Sigmoid colon (tissue), 7 donors: ENCODE data around the gene ADSS1. TPM values are rescaled to one million over a fixed set of nuclear protein-coding genes. Genes with fewer than 3 reads are reported as not detected.

Experiments
- DNase-seq: peaks from one replicate; pipeline ENCODE4 v3.0.0-alpha.2; 2019
- H3K27ac ChIP-seq, 4 donors: fragments of 200-600 bp; sonication (generic); one replicate each; pipeline ENCODE4 v1.5.1; 2016 to 2019; ENCODE audit warnings: mild to moderate bottlenecking in 1 of 4
- H3K27me3 ChIP-seq, 3 donors: fragments of 200-600 bp; sonication (generic); one replicate each; pipeline ENCODE4 v1.5.1; 2019; ENCODE audit warnings: mild to moderate bottlenecking in 1 of 3
- H3K36me3 ChIP-seq, 4 donors: fragments of 200-600 bp; sonication (generic); one replicate each; pipeline ENCODE4 v1.5.1; 2016 to 2019
- H3K4me1 ChIP-seq, 4 donors: fragments of 200-600 bp; sonication (generic); one replicate each; pipeline ENCODE4 v1.5.1; 2017 to 2019
- H3K4me3 ChIP-seq, 4 donors: fragments of 200-600 bp; sonication (generic); one replicate each; pipeline ENCODE4 v1.5.1; 2017 to 2019; ENCODE audit warnings: mild to moderate bottlenecking in 2 of 4, moderate library complexity in 1 of 4
- H3K9me3 ChIP-seq, 4 donors: fragments of 200-600 bp in 3 of 4; sonication (generic) in 3 of 4; one replicate each; pipeline versions ENCODE4 v1.5.1 to v1.6.1; 2013 to 2019
- EP300 ChIP-seq, 4 donors: sonication (generic); formaldehyde crosslinking; IDR thresholded peaks; one replicate each; pipeline ENCODE4 v1.6.1; 2017; ENCODE audit warnings: antibody characterized with exemption in 4 of 4
- POLR2A ChIP-seq, 2 donors: fragments of 450-650 bp; IDR thresholded peaks; one replicate each; pipeline ENCODE4 v1.6.1; 2016; ENCODE audit warnings: antibody characterized with exemption in 2 of 2, mild to moderate bottlenecking in 2 of 2, moderate library complexity in 2 of 2
- POLR2AphosphoS5 ChIP-seq, 4 donors: sonication (generic); formaldehyde crosslinking; IDR thresholded peaks; one replicate each; pipeline ENCODE4 v1.6.1; 2017; ENCODE audit warnings: antibody characterized with exemption in 4 of 4
- WGBS, 2 donors: extraction: QIAGEN DNeasy Blood & Tissue Kit; methylation state at CpG; one replicate each; pipeline ENCODE4 v1.1.7; 2013; 5-methylcytosine and 5-hydroxymethylcytosine counted together
- intact Hi-C: fragments of 100-400 bp; cut with DNase I; formaldehyde crosslinking; loops from one replicate; pipeline ENCODE4 v1.15.1; 2023
- polyA plus RNA-seq, 3 donors: library from polyadenylated mRNA; stranded (reverse); fragments of 200-250 nt; gene quantifications; one replicate each; pipeline ENCODE4 v1.2.3, GENCODE V29; 2013
- total RNA-seq, 4 donors: library from RNA; depleted of rRNA; stranded (reverse); fragments of >200 nt; gene quantifications; one replicate each; pipeline ENCODE4 v1.1.0, GENCODE V29; 2016
- TF ChIP-seq, protein P1 (sequence below), 4 experiments: fragments of 450-650 bp in 3 of 4; fragments of 200-600 bp in 1 of 4; IDR thresholded peaks; one replicate each; pipeline ENCODE4 v1.5.1; 2016 to 2019; ENCODE audit warnings: antibody characterized with exemption in 4 of 4, mild to moderate bottlenecking in 3 of 4, moderate library complexity in 2 of 4
- donor health status: healthy with polysubstance abuse.
- donor health status: Bipolar disorder and iron deficiency.
- donor health status: healthy.

The ADSS1 gene
- total and polyA plus RNA-seq, 7 donors: 2.0 to 10.2 (median 5.3) TPM

GRCh38 chr14:104782086-104782807, 58.2 kb downstream of the ADSS1 start:
- Histone ChIP-seq H3K4me1 (peaks cover 0 to 34% (median 29%) of the 10 kb centered on the region in 4 donors), H3K4me3 (no peak overlapping the region), H3K27ac (no peak overlapping the region), H3K9me3 (no peaks in the 10 kb centered on the region), H3K27me3 (no peaks in the 10 kb centered on the region), H3K36me3 (peaks cover 0 to 39% (median 12%) of the 10 kb centered on the region in 4 donors)
- TF ChIP-seq POLR2AphosphoS5 (IDR thresholded peaks at IDR 0.05) (no peak), EP300 (IDR thresholded peaks at IDR 0.05) (no peak), POLR2A (IDR thresholded peaks at IDR 0.05) (no peak)
- TF ChIP-seq, protein P1, sequence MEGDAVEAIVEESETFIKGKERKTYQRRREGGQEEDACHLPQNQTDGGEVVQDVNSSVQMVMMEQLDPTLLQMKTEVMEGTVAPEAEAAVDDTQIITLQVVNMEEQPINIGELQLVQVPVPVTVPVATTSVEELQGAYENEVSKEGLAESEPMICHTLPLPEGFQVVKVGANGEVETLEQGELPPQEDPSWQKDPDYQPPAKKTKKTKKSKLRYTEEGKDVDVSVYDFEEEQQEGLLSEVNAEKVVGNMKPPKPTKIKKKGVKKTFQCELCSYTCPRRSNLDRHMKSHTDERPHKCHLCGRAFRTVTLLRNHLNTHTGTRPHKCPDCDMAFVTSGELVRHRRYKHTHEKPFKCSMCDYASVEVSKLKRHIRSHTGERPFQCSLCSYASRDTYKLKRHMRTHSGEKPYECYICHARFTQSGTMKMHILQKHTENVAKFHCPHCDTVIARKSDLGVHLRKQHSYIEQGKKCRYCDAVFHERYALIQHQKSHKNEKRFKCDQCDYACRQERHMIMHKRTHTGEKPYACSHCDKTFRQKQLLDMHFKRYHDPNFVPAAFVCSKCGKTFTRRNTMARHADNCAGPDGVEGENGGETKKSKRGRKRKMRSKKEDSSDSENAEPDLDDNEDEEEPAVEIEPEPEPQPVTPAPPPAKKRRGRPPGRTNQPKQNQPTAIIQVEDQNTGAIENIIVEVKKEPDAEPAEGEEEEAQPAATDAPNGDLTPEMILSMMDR (IDR thresholded peaks at IDR 0.05): no peak
- WGBS, 2 donors: 91 to 92% methylated on average over 28 of the region's 28 CpGs
- DNase-seq: no peak
- intact Hi-C loops: no loop called here

DNA sequence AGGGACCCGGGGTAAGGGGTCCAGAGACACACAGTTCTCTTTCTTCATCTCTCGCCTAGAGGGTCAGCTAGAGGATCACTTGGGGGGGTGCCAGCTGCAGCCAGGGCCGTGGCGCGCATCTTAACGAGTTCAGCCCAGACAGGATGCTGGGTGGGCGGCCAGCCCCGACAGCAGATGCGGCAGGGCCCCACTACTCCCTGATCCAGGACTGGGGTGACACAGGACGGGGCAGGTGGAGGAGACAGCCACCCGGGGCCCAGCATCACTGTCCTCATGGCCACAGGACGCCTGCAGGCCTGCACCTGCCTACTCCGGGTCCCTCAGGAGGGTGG, 58.7 kb downstream of the ADSS1 start:
- TF ChIP-seq POLR2AphosphoS5 (IDR thresholded peaks at IDR 0.05): no peak
- no peaks in the 10 kb centered on the region for H3K27me3 ChIP-seq
- H3K9me3 ChIP-seq: no peaks in the 10 kb centered on the region
- H3K4me1 ChIP-seq: peaks cover 0 to 40% (median 34%) of the 10 kb centered on the region in 4 donors
- H3K27ac ChIP-seq: no peak overlapping the region
- intact Hi-C loops: no loop called here
- H3K4me3 ChIP-seq: no peak overlapping the region
- 84 to 88% methylated on average over 13 of the region's 13 CpGs for WGBS, 2 donors
- no peak for DNase-seq
- peaks cover 0 to 45% (median 10%) of the 10 kb centered on the region in 4 donors for H3K36me3 ChIP-seq

GRCh38 chr14:104783484-104784217, 59.6 kb downstream of the ADSS1 start:
- H3K9me3 ChIP-seq: no peaks in the 10 kb centered on the region
- no peak overlapping the region for H3K27ac ChIP-seq
- H3K4me3 ChIP-seq: no peak overlapping the region
- peaks cover 0 to 48% (median 39%) of the 10 kb centered on the region in 4 donors for H3K4me1 ChIP-seq
- 90 to 93% methylated on average over 16 of the region's 16 CpGs for WGBS, 2 donors
- intact Hi-C loops: no loop called here
- peaks cover 0 to 49% (median 10%) of the 10 kb centered on the region in 4 donors for H3K36me3 ChIP-seq
- no peaks in the 10 kb centered on the region for H3K27me3 ChIP-seq
- TF ChIP-seq EP300 (IDR thresholded peaks at IDR 0.05) (no peak), POLR2A (IDR thresholded peaks at IDR 0.05) (no peak), POLR2AphosphoS5 (IDR thresholded peaks at IDR 0.05) (no peak)
- DNase-seq: no peak

DNA sequence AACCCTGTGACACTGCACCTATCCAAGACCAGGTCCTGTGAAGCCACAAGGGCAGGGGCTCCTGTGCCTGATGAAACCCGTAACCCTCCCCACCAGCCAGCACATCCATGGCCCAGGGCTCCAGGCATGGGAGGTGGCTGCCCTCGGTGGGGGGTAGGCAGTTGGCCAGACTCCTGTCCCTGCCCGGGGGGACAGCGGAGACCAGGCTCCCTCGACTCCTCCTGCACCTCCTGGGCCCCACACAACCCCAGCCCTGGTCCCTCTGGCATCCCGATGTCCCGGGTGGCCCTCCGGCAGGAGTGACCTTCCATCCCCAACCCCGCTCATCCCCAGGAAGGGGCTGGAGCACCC, 60.2 kb downstream of the ADSS1 start:
- TF ChIP-seq, protein P1 (IDR thresholded peaks at IDR 0.05): no peak
- TF ChIP-seq POLR2A (IDR thresholded peaks at IDR 0.05): no peak
- Histone ChIP-seq H3K9me3 (no peaks in the 10 kb centered on the region), H3K27me3 (no peaks in the 10 kb centered on the region), H3K27ac (peak overlapping the region in 1 of 4 donors; percentile 34), H3K36me3 (peaks cover 0 to 47% (median 8%) of the 10 kb centered on the region in 4 donors), H3K4me1 (peaks cover 0 to 51% (median 44%) of the 10 kb centered on the region in 4 donors), H3K4me3 (no peak overlapping the region)
- intact Hi-C loops: no loop called here
- 92 to 96% methylated on average over 9 of the region's 9 CpGs for WGBS, 2 donors
- no peak for DNase-seq

DNA sequence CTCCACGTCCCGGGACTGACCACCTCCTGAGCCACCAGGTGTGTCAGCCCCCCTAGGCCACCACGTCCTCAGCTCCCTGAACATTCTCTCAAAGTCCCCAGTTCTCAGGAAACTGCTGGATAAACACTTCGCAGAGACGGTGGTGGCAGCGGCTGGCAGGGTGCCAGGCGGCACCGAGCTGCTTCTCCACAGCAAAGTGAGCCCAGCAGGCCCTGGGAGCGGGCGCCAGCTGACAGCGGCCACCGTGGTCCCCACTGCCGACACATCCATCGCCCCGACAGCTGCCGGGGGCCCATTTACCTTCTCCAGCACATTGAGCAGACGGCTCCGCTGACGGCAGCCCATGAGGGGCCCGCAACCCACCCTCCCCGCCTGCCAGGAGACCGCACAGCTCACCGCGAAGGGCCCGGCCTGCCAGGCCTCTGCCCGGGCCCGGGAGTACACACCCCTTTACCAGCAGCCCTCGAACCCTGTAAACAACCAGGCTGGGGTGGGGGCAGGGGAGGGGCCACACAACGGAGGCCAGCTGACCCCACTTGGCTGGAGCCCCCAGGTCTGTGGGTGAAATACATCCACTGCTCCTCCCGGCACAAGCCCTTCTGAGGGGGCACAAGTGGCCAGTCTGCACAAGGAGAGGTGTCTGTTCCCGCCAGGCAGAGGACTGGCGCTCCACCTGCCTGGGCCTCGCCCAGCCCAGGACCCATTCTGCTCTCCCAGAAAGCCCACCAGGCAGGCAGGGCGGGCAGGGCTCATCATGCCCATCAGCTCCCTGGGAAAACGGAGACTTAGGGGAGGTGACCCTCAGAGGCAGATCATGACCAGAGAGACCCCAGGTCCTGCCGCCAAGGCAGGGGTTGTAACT, 61.0 kb downstream of the ADSS1 start:
- Histone ChIP-seq H3K36me3 (peaks cover 0 to 47% (median 11%) of the 10 kb centered on the region in 4 donors), H3K4me3 (peak overlapping the region in 1 of 4 donors; percentile 19), H3K4me1 (peaks cover 0 to 59% (median 48%) of the 10 kb centered on the region in 4 donors), H3K27ac (peak overlapping the region in 2 of 4 donors; percentile 32 to 34), H3K9me3 (no peaks in the 10 kb centered on the region), H3K27me3 (no peaks in the 10 kb centered on the region)
- TF ChIP-seq POLR2A (IDR thresholded peaks at IDR 0.05) (no peak), EP300 (IDR thresholded peaks at IDR 0.05) (no peak), POLR2AphosphoS5 (IDR thresholded peaks at IDR 0.05) (no peak)
- TF ChIP-seq, protein P1 (IDR thresholded peaks at IDR 0.05): no peak
- intact Hi-C loops: no loop called here
- WGBS, 2 donors: 83 to 84% methylated on average over 36 of the region's 36 CpGs
- no peak for DNase-seq
